Central memory CD8-positive, alpha-beta T cell (primary cell): ENCODE data around the gene DPEP1.

Experiments
- ATAC-seq: fragments of 150-1000 bp; cut with Tn5 transposase; replicated peaks from 2 replicates; pipeline ENCODE4 v1.10.0; 2022; ENCODE audit warnings: mild to moderate bottlenecking, moderate FRiP score, moderate number of reproducible peaks; ENCODE audit not compliant: poor library complexity, severe bottlenecking; ENCODE audit errors: extremely low read depth
- DNase-seq, 2 donors: peaks; one replicate each; pipeline ENCODE4 v3.0.0; 2021; ENCODE audit warnings: low spot score in 2 of 2
- H3K27ac Mint-ChIP-seq: one replicate; pipeline ENCODE4 v1.8.0; 2022; ENCODE audit warnings: low read depth, mild to moderate bottlenecking, moderate library complexity, mixed read lengths
- H3K27me3 Mint-ChIP-seq: one replicate; pipeline ENCODE4 v1.8.0; 2022; ENCODE audit warnings: mixed read lengths
- H3K36me3 Mint-ChIP-seq: one replicate; pipeline ENCODE4 v1.8.0; 2022; ENCODE audit warnings: mild to moderate bottlenecking, moderate library complexity, mixed read lengths; ENCODE audit not compliant: insufficient read depth
- H3K4me1 Mint-ChIP-seq: one replicate; pipeline ENCODE4 v1.8.0; 2022; ENCODE audit warnings: mixed read lengths
- H3K4me3 Mint-ChIP-seq: one replicate; pipeline ENCODE4 v1.8.0; 2022; ENCODE audit warnings: mild to moderate bottlenecking, moderate library complexity, mixed read lengths
- H3K9me3 Mint-ChIP-seq: one replicate; pipeline ENCODE4 v1.8.0; 2022; ENCODE audit warnings: mixed read lengths

Gene DPEP1

GRCh38 chr16:89596957-89597649 is 16.3 kb upstream of the DPEP1 start:
- H3K36me3 Mint-ChIP-seq, result peaks cover 7% of the 10 kb centered on the region
- ATAC-seq, result no peak
- no peak overlapping the region for H3K4me3 Mint-ChIP-seq
- peaks cover 15% of the 10 kb centered on the region for H3K4me1 Mint-ChIP-seq
- H3K27ac Mint-ChIP-seq, result no peak overlapping the region
- no peak for DNase-seq
- H3K9me3 Mint-ChIP-seq, result no peaks in the 10 kb centered on the region
- H3K27me3 Mint-ChIP-seq, result no peaks in the 10 kb centered on the region

- no peak overlapping the region for H3K4me3 Mint-ChIP-seq
- peaks cover 7% of the 10 kb centered on the region for H3K36me3 Mint-ChIP-seq
- no peak overlapping the region for H3K27ac Mint-ChIP-seq
- H3K4me1 Mint-ChIP-seq, result peaks cover 25% of the 10 kb centered on the region
- ATAC-seq (no peak), DNase-seq (no peak)
- no peaks in the 10 kb centered on the region for H3K27me3 Mint-ChIP-seq
- no peaks in the 10 kb centered on the region for H3K9me3 Mint-ChIP-seq
Observed at GRCh38 chr16:89598199-89598598, 15.2 kb upstream of the DPEP1 start.

- DNase-seq, result peak in 1 of 2 donors; percentile 45
- peaks cover 16% of the 10 kb centered on the region for H3K4me1 Mint-ChIP-seq
- no peak overlapping the region for H3K27ac Mint-ChIP-seq
- no peaks in the 10 kb centered on the region for H3K9me3 Mint-ChIP-seq
- no peak overlapping the region for H3K4me3 Mint-ChIP-seq
- no peaks in the 10 kb centered on the region for H3K36me3 Mint-ChIP-seq
- peak; percentile 52 for ATAC-seq
- H3K27me3 Mint-ChIP-seq, result no peaks in the 10 kb centered on the region
Observed at GRCh38 chr16:89599451-89599858, 14.0 kb upstream of the DPEP1 start.

DNA sequence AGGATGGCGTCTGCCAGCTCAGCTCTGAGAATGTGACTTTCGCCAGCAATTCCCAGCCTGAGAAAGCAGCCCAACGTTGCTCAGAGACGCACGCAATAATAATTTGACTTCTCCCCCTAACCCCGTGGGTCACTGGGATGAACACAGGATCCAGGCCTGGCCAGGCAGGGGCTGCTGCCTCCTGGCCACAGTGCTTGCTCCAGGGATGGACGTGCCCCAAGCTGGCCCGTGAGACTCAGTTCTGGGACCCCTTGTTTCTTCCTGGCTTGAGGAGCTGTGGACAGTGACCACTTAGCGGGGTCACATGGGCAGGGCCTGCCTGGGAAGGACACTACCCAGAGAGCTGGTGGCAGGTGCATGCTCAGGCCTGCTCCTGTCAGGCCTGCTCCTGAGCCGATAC is 13.5 kb upstream of the DPEP1 start:
- peaks cover 16% of the 10 kb centered on the region for H3K4me1 Mint-ChIP-seq
- ATAC-seq, result no peak
- H3K9me3 Mint-ChIP-seq, result no peaks in the 10 kb centered on the region
- H3K27ac Mint-ChIP-seq, result no peak overlapping the region
- no peak for DNase-seq
- H3K27me3 Mint-ChIP-seq, result no peaks in the 10 kb centered on the region
- H3K4me3 Mint-ChIP-seq, result no peak overlapping the region
- H3K36me3 Mint-ChIP-seq, result peaks cover 1% of the 10 kb centered on the region

GRCh38 chr16:89600427-89600826 is 13.0 kb upstream of the DPEP1 start:
- H3K9me3 Mint-ChIP-seq, result no peaks in the 10 kb centered on the region
- no peaks in the 10 kb centered on the region for H3K27me3 Mint-ChIP-seq
- H3K4me1 Mint-ChIP-seq, result peaks cover 16% of the 10 kb centered on the region
- ATAC-seq (no peak), DNase-seq (no peak)
- peaks cover 1% of the 10 kb centered on the region for H3K36me3 Mint-ChIP-seq
- H3K4me3 Mint-ChIP-seq, result no peak overlapping the region
- H3K27ac Mint-ChIP-seq, result no peak overlapping the region

DNA sequence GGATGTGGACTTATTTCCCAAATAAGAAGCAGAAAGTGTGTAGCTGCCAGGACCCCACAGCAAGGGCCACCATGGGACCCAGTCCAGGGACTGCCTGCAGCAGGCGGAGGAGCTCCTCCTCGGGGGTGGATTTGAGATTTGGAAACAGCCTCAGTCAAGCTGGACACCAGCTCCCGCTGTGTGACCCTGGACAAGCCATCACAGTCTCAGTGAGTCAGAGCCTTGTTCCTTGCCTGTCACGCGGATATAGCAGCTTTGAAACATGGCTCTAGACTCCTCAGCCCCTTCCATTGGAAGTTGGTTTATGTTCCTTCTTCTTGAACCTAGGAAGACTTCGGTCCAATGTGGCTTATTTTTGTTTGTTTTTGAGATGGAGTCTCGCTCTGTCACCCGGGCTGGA is 12.5 kb upstream of the DPEP1 start:
- Mint-ChIP-seq H3K9me3 (no peaks in the 10 kb centered on the region), H3K27me3 (no peaks in the 10 kb centered on the region), H3K27ac (no peak overlapping the region), H3K4me1 (peaks cover 16% of the 10 kb centered on the region), H3K36me3 (peaks cover 1% of the 10 kb centered on the region), H3K4me3 (no peak overlapping the region)
- DNase-seq, result no peak
- no peak for ATAC-seq

DNA sequence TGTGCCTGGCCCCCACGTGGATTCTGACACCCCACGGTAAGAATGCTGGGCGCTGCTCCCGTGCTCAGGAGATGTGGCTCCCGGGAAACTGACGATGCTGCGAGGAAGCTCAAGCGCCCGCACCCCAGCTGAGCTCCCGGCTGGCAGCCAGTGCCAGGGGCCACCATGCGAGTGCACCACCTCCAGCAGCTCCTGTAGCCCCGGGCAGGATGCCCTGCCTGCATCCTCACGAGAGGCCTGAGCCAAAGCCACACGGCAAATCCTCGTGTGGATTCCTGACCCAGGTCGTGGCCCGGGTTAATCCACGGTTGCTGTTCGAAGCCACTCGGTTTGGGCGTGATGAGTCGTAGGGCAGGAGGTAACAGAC is 11.6 kb upstream of the DPEP1 start:
- no peaks in the 10 kb centered on the region for H3K9me3 Mint-ChIP-seq
- no peak overlapping the region for H3K27ac Mint-ChIP-seq
- no peak overlapping the region for H3K4me3 Mint-ChIP-seq
- H3K27me3 Mint-ChIP-seq, result no peaks in the 10 kb centered on the region
- peaks cover 1% of the 10 kb centered on the region for H3K36me3 Mint-ChIP-seq
- no peak for ATAC-seq
- H3K4me1 Mint-ChIP-seq, result peaks cover 16% of the 10 kb centered on the region
- DNase-seq, result no peak

- Mint-ChIP-seq H3K4me1 (peaks cover 16% of the 10 kb centered on the region), H3K27ac (peak overlapping the region; percentile 49), H3K9me3 (no peaks in the 10 kb centered on the region), H3K27me3 (no peaks in the 10 kb centered on the region), H3K4me3 (peak overlapping the region; percentile 38), H3K36me3 (peaks cover 1% of the 10 kb centered on the region)
- ATAC-seq (peak; percentile 84), DNase-seq (peak in 1 of 2 donors; percentile 40)
Observed at GRCh38 chr16:89602273-89602951, 11.0 kb upstream of the DPEP1 start.

GRCh38 chr16:89602952-89603590 is 10.4 kb upstream of the DPEP1 start:
- H3K4me3 Mint-ChIP-seq, result peak overlapping the region; percentile 38
- peaks cover 16% of the 10 kb centered on the region for H3K4me1 Mint-ChIP-seq
- no peaks in the 10 kb centered on the region for H3K27me3 Mint-ChIP-seq
- DNase-seq, result no peak
- peaks cover 1% of the 10 kb centered on the region for H3K36me3 Mint-ChIP-seq
- H3K27ac Mint-ChIP-seq, result peak overlapping the region; percentile 49
- no peak for ATAC-seq
- H3K9me3 Mint-ChIP-seq, result no peaks in the 10 kb centered on the region

- Mint-ChIP-seq H3K27me3 (no peaks in the 10 kb centered on the region), H3K4me1 (peaks cover 11% of the 10 kb centered on the region), H3K36me3 (peaks cover 1% of the 10 kb centered on the region), H3K27ac (no peak overlapping the region), H3K4me3 (no peak overlapping the region), H3K9me3 (no peaks in the 10 kb centered on the region)
- no peak for ATAC-seq
- no peak for DNase-seq
Observed at GRCh38 chr16:89604764-89605163, 8.7 kb upstream of the DPEP1 start.

GRCh38 chr16:89605186-89605970 is 8.1 kb upstream of the DPEP1 start:
- ATAC-seq (no peak), DNase-seq (no peak)
- Mint-ChIP-seq H3K4me1 (peaks cover 11% of the 10 kb centered on the region), H3K4me3 (no peak overlapping the region), H3K27me3 (no peaks in the 10 kb centered on the region), H3K27ac (no peak overlapping the region), H3K9me3 (no peaks in the 10 kb centered on the region), H3K36me3 (peaks cover 1% of the 10 kb centered on the region)

DNA sequence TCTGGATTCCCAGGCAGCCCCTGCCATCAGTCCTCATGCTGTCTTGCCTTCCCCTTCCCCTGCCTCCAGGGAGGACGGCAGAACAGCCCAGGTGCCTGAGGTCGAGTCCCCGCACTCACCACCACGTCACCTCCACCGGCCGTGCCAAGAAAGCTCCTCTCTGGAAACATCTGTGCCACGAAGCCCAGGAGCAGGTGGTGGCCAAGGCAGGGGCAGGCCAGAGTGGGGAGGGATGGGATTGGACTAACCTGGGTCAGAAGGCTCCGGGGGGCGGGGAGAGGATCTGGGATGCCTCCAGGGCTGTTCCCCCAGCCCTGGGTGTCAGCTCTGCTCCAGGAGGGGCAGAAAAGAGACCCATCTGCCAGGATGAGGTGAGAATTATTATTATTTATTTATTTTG is 7.4 kb upstream of the DPEP1 start:
- no peak overlapping the region for H3K27ac Mint-ChIP-seq
- peaks cover 11% of the 10 kb centered on the region for H3K4me1 Mint-ChIP-seq
- H3K9me3 Mint-ChIP-seq, result no peaks in the 10 kb centered on the region
- ATAC-seq (no peak), DNase-seq (no peak)
- no peak overlapping the region for H3K4me3 Mint-ChIP-seq
- H3K36me3 Mint-ChIP-seq, result peaks cover 1% of the 10 kb centered on the region
- H3K27me3 Mint-ChIP-seq, result no peaks in the 10 kb centered on the region
